Colonic mucosa (tissue), 4 donors: ENCODE results near the gene NKX6-1. TPM values are rescaled to one million over a fixed set of nuclear protein-coding genes. Genes with fewer than 3 reads are reported as not detected.

ENCODE experiments used
- DNase-seq: peaks from one replicate; pipeline ENCODE4 v3.0.0-alpha.2; 2020
- H3K27ac ChIP-seq: fragments of 200-600 bp; one replicate; pipeline ENCODE4 v1.8.0; 2021
- H3K27me3 ChIP-seq: fragments of 200-600 bp; one replicate; pipeline ENCODE4 v1.8.0; 2021
- H3K36me3 ChIP-seq: fragments of 200-600 bp; one replicate; pipeline ENCODE4 v1.8.0; 2021
- H3K4me1 ChIP-seq: fragments of 200-600 bp; one replicate; pipeline ENCODE4 v1.8.0; 2021; ENCODE audit warnings: mild to moderate bottlenecking
- H3K4me3 ChIP-seq: fragments of 200-600 bp; one replicate; pipeline ENCODE4 v1.8.0; 2021
- H3K9ac ChIP-seq, 2 donors: one replicate each; pipeline ENCODE4 v1.7.0; 2013; ENCODE audit warnings: control low read depth in 2 of 2, low read depth in 2 of 2, low read length in 2 of 2
- H3K9me3 ChIP-seq: fragments of 200-600 bp; one replicate; pipeline ENCODE4 v1.8.0; 2021
- intact Hi-C: fragments of 100-400 bp; cut with DNase I; formaldehyde crosslinking; loops from one replicate; pipeline ENCODE4 v1.14.1; 2022
- total RNA-seq, 2 donors: library from RNA; stranded (reverse); fragmentation: NEBNext Ultra II Directional in 1 of 2; extraction: Animal tissue kit (Norgen Biotek cat#: 25700) in 1 of 2; gene quantifications; one replicate each; pipeline ENCODE4 v1.2.1, GENCODE V29; 2021
- TF ChIP-seq, protein P1 (sequence below): fragments of 200-600 bp; IDR thresholded peaks from one replicate; pipeline ENCODE4 v1.8.0; 2022; ENCODE audit warnings: antibody characterized with exemption, mild to moderate bottlenecking
- donor health status: healthy.
- donor health status: DM: no; HTN: no; CAD: no.
- donor health status: DM: no; HTN: no; CAD: no.

The NKX6-1 gene
- total RNA-seq, 2 donors from 2014 or later = not detected

DNA sequence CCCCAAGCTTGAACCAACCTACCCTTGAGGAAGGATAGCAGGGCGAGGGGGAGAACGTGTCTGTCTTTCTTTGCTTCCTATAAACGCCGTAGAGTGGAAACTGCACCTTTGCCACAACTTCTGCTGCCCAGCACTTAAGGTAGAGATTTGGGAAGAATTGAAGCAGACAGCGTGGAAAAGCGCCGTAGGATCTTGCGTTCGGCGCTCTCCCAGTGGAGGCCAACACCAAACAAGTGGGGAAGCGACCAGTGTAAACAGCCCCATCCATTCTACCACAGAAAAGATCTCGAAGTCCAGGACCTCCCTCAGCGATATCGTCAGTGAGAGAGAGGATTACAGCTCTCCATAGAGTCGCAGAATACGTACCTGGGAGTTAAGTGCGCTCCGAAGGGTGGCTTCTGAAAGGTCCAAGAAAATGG, 3.9 kb upstream of the NKX6-1 start:
- Histone ChIP-seq H3K9ac (no peak overlapping the region), H3K27me3 (peaks cover 66% of the 10 kb centered on the region), H3K9me3 (no peaks in the 10 kb centered on the region), H3K4me3 (no peak overlapping the region), H3K4me1 (peaks cover 17% of the 10 kb centered on the region), H3K36me3 (no peaks in the 10 kb centered on the region), H3K27ac (no peak overlapping the region)
- no peak for DNase-seq
- intact Hi-C loops = loop anchor here (5.0 to 10.0 kb wide), 2 partner anchors 861 to 998 kb away; no protein-coding TSS in a partner anchor
- TF ChIP-seq, protein P1, sequence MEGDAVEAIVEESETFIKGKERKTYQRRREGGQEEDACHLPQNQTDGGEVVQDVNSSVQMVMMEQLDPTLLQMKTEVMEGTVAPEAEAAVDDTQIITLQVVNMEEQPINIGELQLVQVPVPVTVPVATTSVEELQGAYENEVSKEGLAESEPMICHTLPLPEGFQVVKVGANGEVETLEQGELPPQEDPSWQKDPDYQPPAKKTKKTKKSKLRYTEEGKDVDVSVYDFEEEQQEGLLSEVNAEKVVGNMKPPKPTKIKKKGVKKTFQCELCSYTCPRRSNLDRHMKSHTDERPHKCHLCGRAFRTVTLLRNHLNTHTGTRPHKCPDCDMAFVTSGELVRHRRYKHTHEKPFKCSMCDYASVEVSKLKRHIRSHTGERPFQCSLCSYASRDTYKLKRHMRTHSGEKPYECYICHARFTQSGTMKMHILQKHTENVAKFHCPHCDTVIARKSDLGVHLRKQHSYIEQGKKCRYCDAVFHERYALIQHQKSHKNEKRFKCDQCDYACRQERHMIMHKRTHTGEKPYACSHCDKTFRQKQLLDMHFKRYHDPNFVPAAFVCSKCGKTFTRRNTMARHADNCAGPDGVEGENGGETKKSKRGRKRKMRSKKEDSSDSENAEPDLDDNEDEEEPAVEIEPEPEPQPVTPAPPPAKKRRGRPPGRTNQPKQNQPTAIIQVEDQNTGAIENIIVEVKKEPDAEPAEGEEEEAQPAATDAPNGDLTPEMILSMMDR = no peak

DNA sequence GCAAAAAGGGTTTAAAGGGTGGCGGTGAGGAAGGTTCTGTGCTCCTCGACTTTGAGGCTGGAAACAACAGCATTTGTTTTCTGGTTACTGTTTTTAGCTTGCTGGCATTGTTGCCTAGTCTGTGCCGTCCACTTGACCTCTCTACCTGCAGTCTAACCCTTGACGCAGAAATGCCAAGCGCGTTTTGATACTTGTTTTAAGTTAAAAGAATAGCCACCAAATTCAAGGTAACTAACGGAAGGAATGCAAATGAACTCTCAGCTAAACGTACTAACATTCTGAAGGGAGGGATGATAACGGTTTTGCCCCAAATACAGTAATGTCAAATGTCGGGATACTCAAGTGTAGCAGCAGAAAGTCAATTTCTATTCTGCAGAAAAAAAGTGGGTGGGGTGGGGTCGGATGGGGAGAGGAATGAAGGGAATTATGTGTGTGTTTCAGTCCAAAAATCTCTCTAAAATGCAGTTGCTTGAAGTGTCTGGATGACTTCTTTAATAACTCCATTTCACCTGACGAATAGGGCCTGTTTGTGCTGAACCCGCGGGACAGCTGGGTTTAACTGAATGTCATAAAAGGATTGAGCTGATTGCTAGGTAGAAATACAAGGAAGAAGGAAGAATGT, 3.4 kb upstream of the NKX6-1 start:
- TF ChIP-seq, protein P1 = no peak
- Histone ChIP-seq H3K4me3 (no peak overlapping the region), H3K36me3 (no peaks in the 10 kb centered on the region), H3K9ac (no peak overlapping the region), H3K27me3 (peaks cover 72% of the 10 kb centered on the region), H3K4me1 (peaks cover 20% of the 10 kb centered on the region), H3K9me3 (no peaks in the 10 kb centered on the region), H3K27ac (no peak overlapping the region)
- intact Hi-C loops = loop anchor here (5.0 to 10.0 kb wide), 2 partner anchors 860 to 998 kb away; no protein-coding TSS in a partner anchor
- no peak for DNase-seq

DNA sequence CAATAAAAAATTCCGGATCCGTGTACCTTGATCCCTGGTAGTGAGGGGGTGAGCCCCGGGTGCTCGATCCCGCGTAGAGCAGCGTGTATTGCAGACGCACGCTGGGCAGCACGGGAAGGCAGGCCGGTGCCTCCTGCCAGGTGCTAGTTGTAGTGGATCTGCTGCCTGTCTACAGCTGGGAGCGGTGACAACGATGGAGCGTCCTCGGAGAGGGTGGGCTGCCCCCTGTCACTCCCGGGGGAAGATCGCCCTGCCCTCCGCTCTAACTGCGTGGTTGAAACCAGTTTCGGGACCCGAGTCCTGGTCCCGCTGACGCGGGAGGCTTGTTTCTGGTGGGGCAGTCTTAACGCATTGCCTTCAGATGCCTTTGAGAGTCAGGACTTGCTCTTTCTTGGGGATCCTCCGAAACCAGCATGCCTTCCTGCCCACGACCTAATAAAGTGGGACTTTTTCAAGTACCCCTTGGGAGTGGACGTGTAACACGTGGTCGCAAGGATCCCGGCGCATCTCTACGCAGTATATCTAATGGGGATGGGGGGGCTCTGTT, 2.7 kb upstream of the NKX6-1 start:
- intact Hi-C loops = loop anchor here (5.0 to 10.0 kb wide), 2 partner anchors 859 to 997 kb away; no protein-coding TSS in a partner anchor
- peaks cover 78% of the 10 kb centered on the region for H3K27me3 ChIP-seq
- H3K36me3 ChIP-seq = no peaks in the 10 kb centered on the region
- TF ChIP-seq, protein P1 = no peak
- no peak overlapping the region for H3K9ac ChIP-seq
- H3K4me3 ChIP-seq = no peak overlapping the region
- H3K4me1 ChIP-seq = peaks cover 20% of the 10 kb centered on the region
- no peak for DNase-seq
- no peak overlapping the region for H3K27ac ChIP-seq
- H3K9me3 ChIP-seq = no peaks in the 10 kb centered on the region

DNA sequence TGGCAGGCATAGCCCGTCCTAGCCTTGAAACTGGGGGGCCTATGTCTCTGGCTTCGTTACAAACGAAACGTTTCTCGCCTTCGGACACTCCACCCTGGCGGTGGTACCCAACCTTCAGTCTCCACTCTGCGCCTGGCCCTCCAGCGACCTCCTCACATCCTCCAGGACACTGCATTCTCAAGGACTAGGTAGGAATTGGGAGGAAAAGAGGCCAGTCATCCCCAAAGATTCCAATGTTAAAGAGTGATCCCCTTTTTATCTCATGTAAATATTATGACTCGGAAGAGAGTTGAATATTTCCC, 2.1 kb upstream of the NKX6-1 start:
- no peak overlapping the region for H3K4me3 ChIP-seq
- peaks cover 84% of the 10 kb centered on the region for H3K27me3 ChIP-seq
- no peaks in the 10 kb centered on the region for H3K9me3 ChIP-seq
- H3K4me1 ChIP-seq = peaks cover 20% of the 10 kb centered on the region
- no peak for DNase-seq
- no peak overlapping the region for H3K27ac ChIP-seq
- intact Hi-C loops = loop anchor here (5.0 to 10.0 kb wide), 2 partner anchors 859 to 996 kb away; no protein-coding TSS in a partner anchor
- H3K36me3 ChIP-seq = no peaks in the 10 kb centered on the region
- H3K9ac ChIP-seq = no peak overlapping the region
- TF ChIP-seq, protein P1 = no peak

DNA sequence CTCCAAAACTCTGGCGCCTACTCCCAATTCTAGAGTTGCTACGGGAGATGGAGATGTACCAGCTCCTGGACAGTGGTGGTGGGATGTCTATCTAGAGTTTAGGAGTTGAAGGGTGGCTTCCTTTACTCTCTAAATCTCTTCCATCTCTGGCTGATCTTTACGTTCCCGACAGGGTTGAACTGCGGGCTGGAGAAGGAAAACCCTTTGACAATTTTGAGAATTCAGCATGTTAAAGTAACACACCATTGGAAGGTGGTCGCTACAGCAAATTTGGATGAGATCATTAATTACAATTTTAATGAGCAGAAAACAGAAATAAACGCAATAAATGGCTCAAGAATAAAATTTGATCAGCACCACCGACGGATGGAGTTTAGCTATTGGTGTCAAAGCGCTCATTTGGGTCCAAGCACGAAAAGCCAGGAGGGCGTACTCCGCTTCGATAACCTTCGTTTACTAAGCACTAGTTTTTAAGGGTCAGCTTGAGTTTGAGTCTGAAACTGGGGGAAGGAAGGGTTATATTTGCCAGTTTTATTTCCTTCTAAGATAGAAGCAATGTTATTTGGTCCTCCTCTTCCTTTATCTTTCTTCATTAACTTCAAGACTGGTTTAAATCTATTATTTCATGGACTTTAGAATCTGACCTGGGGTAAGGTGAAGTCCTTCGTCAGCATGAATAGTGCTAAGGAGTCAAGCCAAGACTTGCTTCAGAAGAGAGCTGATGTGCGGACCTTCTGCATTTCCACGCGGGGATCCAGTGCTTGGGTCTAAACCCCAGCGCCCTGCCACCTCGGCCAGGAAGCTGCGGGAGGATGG, 1.5 kb upstream of the NKX6-1 start:
- H3K9ac ChIP-seq = no peak overlapping the region
- intact Hi-C loops = loop anchor here (5.0 to 10.0 kb wide), 2 partner anchors 858 to 996 kb away; no protein-coding TSS in a partner anchor
- H3K4me1 ChIP-seq = peaks cover 20% of the 10 kb centered on the region
- H3K9me3 ChIP-seq = no peaks in the 10 kb centered on the region
- H3K27me3 ChIP-seq = peaks cover 88% of the 10 kb centered on the region
- TF ChIP-seq, protein P1 = no peak
- no peak overlapping the region for H3K27ac ChIP-seq
- no peaks in the 10 kb centered on the region for H3K36me3 ChIP-seq
- no peak for DNase-seq
- H3K4me3 ChIP-seq = no peak overlapping the region
